Right ventricle myocardium superior (tissue), 1 donor: ENCODE results near the gene SYTL3. TPM values are rescaled to one million over a fixed set of nuclear protein-coding genes. Genes with fewer than 3 reads are reported as not detected.

ENCODE experiments used
- ATAC-seq: fragments of 200-7000 bp; cut with Tn5 transposase; one replicate; pipeline ENCODE4 v1.9.1; 2020; ENCODE audit warnings: mild to moderate bottlenecking; ENCODE audit not compliant: poor library complexity
- DNase-seq: peaks from one replicate; pipeline ENCODE4 v3.0.0-alpha.2; 2020
- intact Hi-C: fragments of 100-400 bp; cut with DNase I; formaldehyde crosslinking; loops from one replicate; pipeline ENCODE4 v1.11.2; 2022
- total RNA-seq: library from RNA; stranded (reverse); fragmentation: NEBNext Ultra II Directional; extraction: Animal tissue kit (Norgen Biotek cat#: 25700); gene quantifications from one replicate; pipeline ENCODE4 v1.2.1, GENCODE V29; 2021
- donor health status: DM: no; HTN: yes; CAD: no; lungs with severe emphysema.

Gene SYTL3
- total RNA-seq, 1 donor from 2014 or later = 11.7 TPM

DNA sequence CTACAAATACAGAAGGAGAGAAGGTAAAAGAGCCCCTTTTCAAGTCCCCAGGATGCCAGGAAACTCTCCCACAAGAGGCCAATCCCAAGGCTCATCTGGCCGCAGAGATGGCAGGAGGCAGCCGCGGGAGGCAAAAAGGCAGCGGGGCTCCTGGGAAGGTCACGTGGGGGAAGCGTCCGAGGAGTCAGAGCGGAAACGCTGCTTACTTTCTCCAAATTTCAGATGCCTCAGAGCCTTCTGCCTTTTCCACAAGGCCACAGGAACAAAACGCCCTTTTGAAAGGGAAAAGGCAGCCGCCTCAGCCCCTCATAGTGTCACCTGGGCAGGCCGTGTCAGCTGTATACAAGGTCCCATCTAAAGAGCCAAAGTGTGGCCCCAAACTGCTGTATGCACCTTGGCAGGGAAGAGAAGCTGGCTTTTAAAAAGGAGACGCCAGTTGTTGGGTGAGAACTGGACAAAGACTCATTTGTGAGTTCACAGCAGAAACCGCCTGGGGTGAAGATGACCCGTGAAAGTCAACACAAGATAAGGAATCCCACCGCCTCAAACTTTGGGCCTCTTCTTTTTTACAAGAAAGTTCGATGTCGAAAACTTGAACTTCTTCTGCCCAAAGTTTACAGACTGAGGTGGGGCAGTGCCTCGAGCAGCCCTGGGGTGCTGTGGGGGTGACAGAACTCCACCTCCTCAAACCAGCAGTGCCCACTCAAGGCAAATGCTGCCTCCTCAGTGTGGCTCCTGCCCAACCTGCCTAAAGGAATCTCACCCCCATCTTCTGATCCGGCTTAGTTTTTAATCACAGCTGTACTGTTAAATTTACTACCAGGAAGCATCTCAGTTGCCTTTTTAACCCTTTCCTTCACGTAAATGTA lies 124.0 kb downstream of the SYTL3 start:
- DNase-seq = no peak
- intact Hi-C loops = loop anchor here (10.0 kb wide), 1 partner anchor 69 kb away; no protein-coding TSS in a partner anchor
- no peak for ATAC-seq

DNA sequence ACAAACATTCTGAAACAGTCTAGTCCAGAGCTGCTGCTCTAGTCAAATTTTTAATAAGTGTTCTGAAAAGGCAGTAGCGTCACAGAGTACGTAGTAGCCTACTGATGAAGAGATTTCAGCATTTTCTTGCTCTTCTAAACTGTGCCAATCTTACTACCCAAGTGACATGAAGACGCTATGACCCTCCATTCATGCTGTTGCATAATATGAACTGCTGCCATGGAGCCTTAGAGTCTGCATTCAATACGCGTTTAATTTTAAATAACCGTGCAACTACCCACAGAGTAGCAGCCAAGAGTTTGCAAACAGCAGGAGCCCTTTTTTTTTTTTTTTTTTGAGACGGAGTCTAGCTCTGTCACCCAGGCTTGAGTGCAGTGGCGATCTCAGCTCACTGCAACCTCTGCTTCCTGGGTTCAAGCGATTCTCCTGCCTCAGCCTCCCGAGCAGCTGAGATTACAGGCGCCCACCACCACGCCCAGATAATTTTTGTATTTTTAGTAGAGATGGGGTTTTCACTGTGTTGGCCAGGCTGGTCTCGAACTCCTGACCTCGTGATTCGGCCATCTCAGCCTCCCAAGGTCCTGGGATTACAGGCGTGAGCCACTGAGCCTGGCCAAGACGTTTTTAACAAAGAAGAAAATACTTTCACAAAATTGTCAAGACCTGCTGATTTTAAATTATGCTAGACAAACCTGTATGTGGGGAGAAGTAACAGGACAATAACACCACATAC lies 125.0 kb downstream of the SYTL3 start:
- intact Hi-C loops = loop anchor here (10.0 kb wide), 1 partner anchor 70 kb away; no protein-coding TSS in a partner anchor
- ATAC-seq = no peak
- DNase-seq = no peak

DNA sequence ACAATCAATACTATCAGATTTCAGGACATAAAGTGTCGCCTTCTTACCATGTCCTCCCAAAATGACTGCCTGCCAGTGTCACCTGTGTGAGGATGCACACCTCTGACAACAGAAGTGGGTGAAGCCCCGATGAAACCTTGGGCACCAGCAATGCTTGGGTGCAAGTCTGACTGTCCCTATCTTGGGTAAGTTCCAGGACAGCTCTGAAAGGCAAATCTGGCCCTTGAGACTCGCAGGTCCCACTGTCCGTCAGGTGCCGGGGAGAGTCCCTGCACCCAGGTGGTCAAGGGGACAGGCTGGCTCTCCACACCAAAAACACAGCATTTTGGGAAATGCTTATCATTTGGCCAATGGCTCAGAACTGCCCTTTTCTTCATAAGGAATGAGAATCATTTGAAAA lies 126.0 kb downstream of the SYTL3 start:
- no peak for DNase-seq
- no peak for ATAC-seq
- intact Hi-C loops = loop anchor here (10.0 kb wide), 1 partner anchor 71 kb away; no protein-coding TSS in a partner anchor

DNA sequence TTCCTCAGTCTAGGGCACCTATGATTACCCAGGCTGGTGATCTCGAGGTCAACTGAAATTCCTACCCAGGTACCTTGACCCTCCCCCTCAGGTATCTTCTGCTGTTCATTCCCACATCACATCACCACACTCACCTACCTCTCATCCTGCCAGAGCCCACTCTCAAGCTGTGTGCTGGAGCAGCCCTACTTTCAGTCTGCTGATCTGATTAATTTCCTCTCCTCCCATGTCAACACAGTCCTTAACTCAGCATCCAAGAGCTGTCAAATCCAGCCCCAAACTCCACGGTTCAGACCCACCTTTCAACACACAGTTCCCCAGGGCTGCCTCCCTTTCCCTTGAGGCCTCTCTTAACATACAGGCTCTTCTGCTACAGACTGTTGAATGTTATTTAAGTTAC lies 126.9 kb downstream of the SYTL3 start:
- no peak for ATAC-seq
- DNase-seq = no peak
- intact Hi-C loops = loop anchor here (10.0 kb wide), 1 partner anchor 72 kb away; no protein-coding TSS in a partner anchor

DNA sequence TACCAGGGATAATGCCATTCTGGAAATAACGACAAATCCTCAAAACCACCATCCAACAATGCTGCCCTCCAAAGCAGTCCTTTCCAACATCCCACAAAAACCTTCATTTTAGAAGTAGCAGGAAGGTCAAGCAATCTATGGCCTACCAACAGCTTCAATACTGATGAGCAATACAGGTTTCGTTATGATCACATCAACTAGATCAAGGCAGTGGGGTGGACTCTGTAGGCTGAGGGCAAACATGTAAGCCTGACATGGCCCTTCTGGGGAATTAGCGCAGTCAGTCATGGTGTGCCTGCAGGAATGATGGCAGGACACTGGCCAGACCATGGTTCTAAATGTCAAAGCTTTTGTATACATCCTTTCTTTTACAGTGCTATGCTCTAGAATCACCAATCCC lies 127.7 kb downstream of the SYTL3 start:
- intact Hi-C loops = loop anchor here (10.0 kb wide), 1 partner anchor 73 kb away; no protein-coding TSS in a partner anchor
- no peak for ATAC-seq

DNA sequence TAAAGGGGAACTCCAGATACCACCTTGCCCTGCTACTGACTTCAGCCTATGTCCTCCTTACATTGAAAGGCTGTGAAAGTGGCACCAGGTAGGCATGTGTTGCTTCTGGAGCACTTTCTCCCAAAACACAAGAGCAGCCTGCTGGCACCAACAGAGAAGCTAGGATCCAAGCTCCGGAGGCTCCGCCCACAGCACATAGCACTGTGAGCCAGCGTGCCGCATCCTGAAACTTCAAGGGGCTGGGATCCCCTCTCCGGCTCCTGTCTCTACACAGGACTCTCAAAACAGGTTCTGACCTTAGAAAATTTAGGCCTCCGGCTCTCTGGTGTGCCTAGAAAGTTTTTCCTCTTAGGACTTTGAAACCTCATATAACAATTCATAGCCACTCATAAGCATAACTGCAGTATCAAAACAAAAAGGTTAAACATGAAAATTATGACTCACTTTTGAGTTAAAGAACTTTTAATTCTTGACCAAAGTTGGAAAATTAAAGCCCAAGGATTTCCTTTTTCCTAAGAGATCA lies 128.2 kb downstream of the SYTL3 start:
- intact Hi-C loops = loop anchor here (10.0 kb wide), 1 partner anchor 73 kb away; no protein-coding TSS in a partner anchor
- no peak for DNase-seq
- ATAC-seq = peak; percentile 24

More for the DNA sequence above, 127.7 kb downstream of the SYTL3 start:
- no peak for DNase-seq

DNA sequence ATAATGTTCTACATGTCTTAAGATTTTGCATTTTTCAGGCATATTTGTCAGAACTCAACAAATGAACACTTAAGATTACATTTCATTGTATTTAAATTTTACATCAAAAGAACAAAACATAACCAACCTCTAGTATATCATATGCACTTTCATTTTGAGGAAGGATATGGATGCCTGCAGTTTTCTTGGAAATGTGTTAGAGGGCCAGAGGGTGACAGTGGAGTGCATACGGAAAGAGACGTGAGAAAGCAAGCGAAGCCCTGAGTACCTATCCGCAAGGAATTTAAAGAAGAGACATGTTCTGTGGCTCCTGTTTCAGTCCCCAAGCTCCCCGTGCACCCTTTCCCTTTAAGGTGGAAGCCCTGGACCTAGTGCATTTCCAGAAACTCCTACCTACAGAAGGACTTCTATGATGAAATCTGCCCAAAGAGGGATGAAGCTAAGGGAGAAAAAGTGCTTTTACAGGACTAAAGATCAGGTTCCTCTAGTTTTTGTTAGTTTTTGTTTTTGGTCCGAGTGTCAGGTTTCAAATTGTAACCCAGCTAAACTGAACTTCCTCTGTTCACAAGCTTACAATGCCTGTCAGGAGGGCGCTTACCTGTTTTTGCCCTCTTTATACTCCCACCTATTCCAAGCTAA lies 130.5 kb downstream of the SYTL3 start:
- no peak for ATAC-seq
- no peak for DNase-seq
- intact Hi-C loops = loop anchor here (10.0 kb wide), 1 partner anchor 194 kb away; no protein-coding TSS in a partner anchor

DNA sequence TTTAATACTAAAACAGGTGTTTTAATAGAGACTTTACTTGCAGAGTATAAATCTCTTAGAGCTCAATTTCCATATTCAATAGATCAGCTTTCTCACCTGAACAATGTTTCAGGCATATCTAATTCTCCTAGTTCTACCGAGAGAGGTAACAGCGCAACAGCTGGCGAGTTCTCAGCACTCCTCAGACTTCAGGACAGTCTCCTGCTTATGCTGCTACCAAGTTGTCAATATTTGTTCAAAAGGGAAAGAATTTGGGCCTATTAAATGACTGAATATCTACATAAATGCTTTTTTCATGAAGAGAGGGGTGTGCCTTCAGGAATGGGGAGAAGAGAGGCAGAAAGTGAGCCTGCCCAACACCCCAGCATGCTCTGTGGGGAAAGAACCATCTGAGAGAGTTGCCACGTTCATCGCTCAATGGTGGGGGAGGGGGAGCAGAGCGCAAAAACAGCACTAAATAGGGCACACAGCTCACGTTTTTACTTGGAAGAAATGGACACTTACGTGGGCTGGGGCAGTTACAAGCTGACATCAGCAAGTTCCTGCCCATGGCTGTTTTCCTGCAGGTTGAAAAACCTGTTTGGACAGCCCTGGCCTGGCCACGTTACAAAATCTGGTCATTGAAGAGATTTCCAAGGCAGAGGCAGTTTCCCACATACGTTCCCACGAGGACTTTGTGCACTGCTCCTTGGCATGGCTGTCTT lies 131.3 kb downstream of the SYTL3 start:
- ATAC-seq (no peak), DNase-seq (no peak)
- intact Hi-C loops = loop anchor here (10.0 kb wide), 1 partner anchor 194 kb away; no protein-coding TSS in a partner anchor

DNA sequence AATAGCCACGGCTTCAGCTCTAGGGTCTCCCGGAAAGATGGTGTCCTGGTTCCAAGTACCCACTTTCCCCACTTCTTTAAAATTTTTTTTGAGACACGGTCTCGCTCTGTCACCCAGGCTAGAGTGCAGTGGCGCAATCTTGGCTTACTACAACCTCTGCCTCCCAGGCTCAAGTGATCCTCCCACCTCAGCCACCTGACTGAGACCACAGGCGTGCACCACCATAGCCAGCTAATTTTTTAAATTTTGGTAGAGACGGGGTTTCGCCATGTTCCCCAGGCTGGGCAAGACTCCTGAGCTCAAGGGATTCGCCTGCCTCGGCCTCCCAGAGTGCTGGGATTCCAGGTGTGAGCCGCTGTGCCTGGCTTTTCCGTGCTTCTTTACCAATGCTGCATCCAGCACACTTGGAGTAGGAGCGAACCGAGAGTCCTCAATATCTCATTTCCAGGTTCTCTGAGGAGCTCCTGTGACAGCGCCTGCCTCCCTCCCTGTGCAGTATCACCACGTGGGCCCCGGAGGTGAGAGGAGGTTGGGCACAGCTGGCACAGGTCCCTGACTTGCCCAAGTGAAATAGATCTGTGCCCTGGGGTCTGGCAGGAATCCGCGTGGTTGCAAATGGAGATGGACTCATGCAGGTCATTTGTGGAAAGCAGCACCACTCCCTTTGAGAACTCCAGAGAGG lies 132.0 kb downstream of the SYTL3 start:
- peak; percentile 43 for ATAC-seq
- intact Hi-C loops = loop anchor here (10.0 kb wide), 1 partner anchor 193 kb away; no protein-coding TSS in a partner anchor
- no peak for DNase-seq

DNA sequence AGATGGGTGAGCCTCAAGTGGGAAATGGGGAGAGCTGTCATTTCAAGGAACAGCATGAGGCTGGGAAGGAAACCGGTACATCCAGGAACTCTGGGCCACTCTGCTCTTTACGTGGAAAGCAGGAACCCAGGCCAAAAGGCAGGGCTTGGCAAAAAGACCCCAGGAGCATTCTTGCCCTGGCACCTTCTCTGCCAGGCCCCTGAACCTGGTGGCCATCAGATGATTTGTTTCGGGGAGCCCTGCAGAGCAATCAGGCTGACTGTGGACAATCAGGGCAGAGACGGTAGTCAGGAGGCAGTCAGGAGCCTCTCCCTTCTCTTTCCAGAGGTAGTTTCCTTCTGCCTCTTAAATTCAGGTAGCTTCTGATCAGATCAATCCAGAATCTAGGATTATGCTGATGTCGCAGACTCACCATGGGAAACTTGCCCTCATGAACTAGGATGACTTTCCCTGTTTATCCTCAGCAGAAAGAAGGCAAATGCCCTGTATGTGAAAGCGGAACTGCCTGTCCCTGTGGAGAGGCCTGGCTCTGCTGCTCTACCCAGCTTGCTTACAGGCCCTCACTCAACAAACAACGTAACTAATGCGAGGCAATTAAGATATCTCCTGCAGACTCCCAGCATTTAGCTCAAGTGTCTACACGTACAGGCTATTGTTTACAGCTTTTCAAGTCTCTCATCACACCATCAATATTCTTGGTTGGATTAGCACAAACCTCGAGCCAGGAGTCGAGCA lies 132.7 kb downstream of the SYTL3 start:
- intact Hi-C loops = loop anchor here (10.0 kb wide), 1 partner anchor 192 kb away; no protein-coding TSS in a partner anchor
- ATAC-seq (no peak), DNase-seq (no peak)

DNA sequence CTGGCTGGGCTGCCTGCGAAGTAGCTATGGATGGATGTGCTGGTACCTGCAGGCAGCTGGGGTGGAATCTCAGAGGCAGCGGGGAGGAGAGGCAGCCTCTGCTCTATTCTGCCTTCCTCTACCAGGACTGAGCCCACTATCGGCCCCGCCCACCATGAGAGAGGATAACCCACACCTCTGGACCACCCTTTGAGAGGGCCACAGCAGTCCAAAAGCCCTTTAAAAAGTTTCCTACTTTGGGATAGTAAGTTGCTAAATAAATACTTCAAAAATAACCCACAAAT lies 133.3 kb downstream of the SYTL3 start:
- intact Hi-C loops = loop anchor here (10.0 kb wide), 1 partner anchor 192 kb away; no protein-coding TSS in a partner anchor
- DNase-seq (no peak), ATAC-seq (no peak)

DNA sequence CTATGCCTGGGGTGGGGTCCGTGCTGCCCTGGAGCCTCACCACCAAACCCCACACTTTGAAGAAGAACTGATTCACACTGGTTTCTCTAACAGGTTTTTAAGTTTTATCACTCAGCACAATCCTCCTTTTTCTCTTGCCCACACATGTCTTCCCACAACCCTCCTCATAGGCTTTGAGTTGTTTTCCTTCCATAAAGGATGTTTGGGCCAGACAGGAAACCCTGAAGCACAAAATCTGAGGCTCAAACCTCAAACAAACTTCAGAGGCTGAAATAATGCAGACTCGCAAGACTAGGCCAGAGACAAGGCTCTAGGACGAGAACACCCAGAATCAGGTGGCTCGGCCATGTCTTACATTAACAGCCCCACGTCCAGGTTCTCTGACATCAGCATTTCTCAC lies 134.0 kb downstream of the SYTL3 start:
- intact Hi-C loops = loop anchor here (10.0 kb wide), 1 partner anchor 191 kb away; no protein-coding TSS in a partner anchor
- DNase-seq = no peak
- no peak for ATAC-seq

DNA sequence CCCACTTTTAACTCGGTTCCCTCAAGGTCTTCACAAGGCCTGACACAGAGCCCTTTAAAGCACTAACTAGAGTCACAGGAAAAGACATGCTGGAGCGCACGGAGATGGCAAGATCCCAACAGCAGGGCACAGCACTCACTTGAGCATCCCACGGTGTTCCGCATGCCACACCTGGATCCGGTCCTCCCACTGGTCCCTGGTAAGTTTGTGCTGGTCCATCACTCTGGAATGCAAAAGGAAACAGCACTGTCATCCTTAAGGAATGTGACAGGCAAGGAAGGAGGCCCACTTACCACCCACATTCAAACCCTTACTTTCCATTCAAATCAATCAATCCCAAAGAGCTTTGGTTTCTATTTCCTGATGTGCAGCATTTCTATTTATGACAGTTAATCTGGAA lies 134.7 kb downstream of the SYTL3 start:
- ATAC-seq (no peak), DNase-seq (no peak)
- intact Hi-C loops = loop anchor here (10.0 kb wide), 1 partner anchor 190 kb away; no protein-coding TSS in a partner anchor

DNA sequence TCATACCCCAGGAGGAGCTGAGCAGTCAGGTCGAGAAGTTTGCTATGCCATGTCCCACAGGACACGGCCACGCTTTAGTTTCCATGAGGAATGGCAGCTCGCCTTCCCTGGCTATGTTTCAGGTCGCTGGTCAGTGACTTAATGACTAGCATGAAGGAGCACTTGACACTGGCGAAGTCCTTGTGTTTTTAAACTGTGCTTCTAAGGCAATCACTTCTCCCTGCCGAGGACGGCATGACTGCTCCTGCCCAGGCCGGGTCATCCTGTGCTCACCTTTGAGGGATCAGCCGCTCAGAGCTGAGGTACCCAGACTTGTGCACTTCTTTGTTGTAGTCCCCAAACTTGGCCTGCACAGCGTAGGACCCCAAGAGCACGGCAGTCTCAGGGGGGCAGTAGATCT lies 135.2 kb downstream of the SYTL3 start:
- DNase-seq = no peak
- ATAC-seq = no peak
- intact Hi-C loops = loop anchor here (10.0 kb wide), 1 partner anchor 190 kb away; no protein-coding TSS in a partner anchor

DNA sequence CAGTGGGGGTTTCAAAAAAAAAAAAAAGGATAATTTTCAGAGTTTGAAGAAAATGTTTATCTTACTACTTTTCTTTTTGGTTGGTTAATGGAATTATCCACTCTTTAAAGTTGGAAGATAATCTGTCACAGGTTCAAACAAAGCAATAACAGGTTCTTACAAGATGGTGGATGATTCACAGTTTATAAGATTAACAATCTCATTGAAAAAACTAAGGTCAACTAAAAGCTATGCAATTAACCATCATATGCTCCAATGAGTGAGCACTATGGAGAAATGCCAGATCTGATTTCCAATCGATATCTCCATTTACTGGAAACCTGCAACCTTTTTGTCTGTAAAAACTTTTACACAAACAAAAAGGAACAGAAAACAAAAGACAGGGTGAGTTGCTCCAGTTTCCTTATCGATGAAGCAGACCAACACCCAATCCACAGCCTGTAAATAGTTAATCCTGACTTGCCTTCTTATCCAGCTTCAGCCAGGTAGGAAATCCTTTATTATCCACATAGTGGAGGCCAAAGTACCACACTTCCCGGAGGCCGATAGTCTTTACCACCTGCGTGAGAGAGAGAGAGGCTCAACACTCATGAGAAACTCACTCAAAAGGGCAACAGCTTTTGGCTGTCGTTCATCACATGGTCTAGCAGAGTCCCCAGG lies 136.9 kb downstream of the SYTL3 start:
- intact Hi-C loops = loop anchor here (10.0 kb wide), 1 partner anchor 188 kb away; no protein-coding TSS in a partner anchor
- no peak for DNase-seq
- no peak for ATAC-seq

DNA sequence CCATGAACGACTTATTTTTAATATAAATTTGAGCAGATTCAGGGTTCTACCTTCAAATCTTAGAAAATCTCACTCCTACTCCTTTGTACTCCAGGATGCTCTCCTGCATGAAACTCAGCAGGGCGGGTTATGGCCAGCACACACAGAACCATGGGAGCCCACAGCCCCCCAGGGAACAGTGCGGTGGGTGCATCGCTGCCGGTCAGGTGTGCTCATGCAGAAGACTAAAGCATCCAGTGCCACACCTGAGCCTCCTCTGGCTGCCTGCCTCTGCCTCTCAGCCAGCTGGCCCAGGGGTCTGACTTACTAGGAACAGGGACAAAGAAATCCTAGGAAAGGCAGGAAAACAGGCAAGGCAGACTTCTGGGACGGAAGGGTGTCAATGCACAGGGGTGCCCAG lies 137.5 kb downstream of the SYTL3 start:
- ATAC-seq (no peak), DNase-seq (no peak)
- intact Hi-C loops = loop anchor here (10.0 kb wide), 1 partner anchor 187 kb away; no protein-coding TSS in a partner anchor
